Measurements from ENCODE around the gene NUP93.
"Not testable (repeated sequence)": the region's sequence is repeated elsewhere in the genome, so short reads cannot be mapped to it uniquely, and the experiment has no call there.

Gene NUP93

DNA sequence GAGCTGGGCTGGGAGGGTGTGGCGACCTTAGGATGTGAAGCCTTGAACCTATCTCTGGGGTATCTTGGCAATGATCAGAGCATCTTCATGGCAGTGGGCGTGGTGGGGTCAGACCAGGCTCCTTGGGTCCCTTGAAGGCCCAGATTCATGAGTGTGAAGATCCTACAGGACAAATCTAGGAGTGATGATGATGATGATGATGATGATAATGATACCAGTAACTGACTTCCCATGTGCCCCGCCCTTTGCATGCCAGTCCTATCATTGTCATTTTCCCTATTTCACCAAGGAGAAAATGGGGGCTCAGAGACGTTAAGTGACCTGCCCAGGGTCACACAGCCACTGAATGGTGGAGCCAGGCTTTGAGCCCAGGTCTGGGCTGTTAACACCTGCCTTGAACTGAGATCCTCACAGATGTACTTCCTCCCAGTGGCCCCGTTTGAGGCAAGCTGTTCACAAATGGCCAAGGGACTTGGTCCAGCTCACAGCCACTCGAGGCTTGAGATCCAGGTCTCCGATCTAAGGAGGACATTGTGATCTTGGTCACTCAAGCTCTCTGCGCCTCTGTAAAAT is 148.4 kb downstream of the NUP93 start:
- DNase-seq: no peak

DNA sequence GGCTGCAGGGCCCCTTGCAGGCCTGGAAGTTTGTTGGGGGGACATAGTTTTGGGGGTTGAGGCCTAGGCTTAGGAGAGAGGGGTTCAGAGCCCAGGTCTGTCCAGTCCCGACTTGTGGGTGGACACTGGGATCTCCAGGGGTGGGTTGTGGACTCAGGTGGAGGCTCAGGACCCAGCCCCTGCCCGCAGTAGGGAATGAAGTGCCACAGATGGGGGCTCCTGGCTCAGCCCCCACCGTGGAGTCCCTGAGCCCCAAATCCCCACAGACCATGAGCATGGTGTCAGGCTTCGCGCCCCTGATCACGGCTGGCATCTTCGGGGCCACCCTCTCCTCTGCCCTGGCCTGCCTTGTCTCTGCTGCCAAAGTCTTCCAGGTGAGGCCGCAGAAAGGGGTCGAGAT is 149.3 kb downstream of the NUP93 start:
- DNase-seq: no peak

DNA sequence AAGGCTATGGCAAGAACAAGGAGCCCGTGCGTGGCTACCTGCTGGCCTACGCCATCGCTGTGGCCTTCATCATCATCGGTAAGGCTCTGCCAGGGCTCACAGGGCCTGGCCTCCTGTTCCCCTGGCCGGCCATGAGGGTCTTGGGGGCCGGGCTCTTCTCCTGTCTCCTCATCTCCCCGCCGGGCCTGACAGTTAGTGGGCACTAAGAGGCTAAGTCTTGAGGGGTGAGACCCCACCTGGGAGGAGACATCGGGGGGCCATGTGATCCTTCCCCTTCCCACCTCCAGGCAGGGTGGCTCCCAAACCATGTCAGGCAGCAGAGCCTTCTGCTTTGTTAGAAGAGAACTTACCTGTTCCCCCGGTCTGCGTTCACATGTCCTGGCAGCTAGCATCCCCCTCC is 150.2 kb downstream of the NUP93 start:
- DNase-seq: no peak

DNA sequence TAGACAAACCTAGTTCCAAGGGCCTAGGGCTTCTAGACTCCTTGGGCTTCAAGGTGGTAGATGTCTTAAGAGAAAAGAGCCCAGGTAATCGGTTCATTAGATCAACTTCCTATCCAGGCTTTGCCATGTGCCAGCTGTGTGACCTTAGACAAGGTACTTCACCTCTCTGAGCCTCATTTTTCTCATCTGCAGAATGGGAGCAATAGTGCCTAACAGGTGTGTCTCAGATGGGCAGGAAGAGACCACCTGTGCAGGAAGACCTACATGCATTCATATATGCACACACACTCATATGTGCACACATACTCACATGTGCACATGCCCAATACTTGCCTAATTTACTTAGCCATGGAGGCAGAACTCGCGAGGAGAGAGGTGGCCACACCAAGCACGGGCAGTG is 150.8 kb downstream of the NUP93 start:
- no peak for DNase-seq

DNA sequence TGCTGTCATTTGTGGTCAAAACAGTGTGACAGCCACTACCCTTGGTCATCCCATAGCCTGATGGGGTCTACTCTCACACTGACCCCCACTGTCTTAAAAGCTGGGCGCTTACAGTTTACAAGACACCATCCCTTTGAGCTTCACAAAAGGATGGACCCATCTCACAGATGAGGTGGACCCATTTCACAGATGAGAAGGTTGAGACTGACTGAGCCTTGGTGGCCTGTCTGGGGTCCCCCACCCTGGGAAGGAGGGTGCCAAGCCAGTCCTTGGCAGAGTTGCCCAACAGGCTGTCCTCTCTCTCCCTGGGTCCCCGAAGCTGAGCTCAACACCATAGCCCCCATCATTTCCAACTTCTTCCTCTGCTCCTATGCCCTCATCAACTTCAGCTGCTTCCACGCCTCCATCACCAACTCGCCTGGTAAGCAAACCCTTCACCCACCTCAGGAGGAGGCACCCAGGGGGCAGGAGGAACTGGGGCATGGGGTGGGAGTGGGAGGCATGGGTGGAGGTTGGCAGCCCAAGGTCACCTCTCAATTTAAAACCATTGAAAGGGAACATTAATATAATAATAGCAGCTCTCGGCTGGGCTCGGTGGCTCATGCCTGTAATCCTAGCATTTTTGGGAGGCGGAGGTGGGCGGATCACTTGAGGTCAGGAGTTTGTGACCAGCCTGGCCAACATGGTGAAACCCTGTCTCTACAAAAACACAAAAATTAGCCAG is 152.3 kb downstream of the NUP93 start:
- DNase-seq: no peak

DNA sequence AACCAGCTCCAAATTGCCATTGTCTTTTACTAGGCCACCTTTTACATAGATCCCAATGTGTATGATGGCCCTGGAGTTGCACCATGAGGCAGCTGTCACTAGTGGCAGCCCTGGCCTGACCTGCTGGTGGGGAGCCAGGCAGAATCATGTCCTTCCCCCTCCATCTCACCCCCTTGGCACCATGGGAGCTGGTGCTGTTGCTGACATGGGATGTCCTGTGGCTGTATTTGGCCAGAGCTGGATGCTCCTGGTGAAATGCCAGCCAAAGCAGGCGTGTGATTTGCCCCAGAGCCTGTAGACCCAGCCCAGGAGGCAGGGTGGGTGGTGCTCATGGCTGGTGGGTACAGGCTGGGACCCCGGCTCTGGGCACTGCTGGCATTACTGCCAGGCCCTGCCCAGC is 153.7 kb downstream of the NUP93 start:
- no peak for DNase-seq

DNA sequence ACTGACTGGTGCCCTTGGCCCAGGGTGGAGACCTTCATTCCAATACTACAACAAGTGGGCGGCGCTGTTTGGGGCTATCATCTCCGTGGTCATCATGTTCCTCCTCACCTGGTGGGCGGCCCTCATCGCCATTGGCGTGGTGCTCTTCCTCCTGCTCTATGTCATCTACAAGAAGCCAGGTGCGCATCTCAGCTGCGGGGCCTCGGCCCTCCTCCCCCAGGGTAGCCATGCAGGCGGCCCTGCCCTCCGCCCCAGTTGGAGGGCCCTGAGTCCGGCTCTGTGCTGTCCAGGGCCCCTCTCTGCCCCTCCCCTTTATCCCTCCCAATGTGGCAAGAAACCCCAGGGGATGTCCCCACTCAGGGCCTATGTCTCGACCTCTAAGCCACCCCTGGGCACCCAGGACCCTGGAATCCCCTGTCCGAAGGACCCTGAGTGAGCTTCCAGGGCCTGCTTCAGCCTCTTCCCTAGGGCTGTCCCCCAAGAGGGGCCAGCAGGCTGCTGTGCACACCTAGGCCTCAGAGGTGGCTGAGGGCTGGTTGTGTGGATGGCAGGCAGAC is 154.2 kb downstream of the NUP93 start:
- no peak for DNase-seq

DNA sequence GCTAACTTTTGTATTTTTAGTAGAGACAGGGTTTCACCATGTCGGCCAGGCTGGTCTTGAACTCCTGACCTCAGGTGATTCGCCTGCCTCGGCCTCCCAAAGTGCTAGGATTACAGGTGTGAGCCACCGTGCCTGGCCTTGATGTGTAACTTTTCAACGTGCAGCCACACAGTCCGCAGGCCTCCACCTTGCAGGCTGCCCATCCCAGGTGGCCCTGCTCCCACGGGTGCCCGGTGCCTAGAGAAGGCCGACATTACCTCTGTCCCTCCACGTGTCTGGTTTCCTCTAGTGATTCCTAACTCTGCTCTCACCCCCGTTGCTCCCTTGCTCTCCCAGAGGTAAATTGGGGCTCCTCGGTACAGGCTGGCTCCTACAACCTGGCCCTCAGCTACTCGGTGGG is 155.0 kb downstream of the NUP93 start:
- not testable (repeated sequence) for DNase-seq

DNA sequence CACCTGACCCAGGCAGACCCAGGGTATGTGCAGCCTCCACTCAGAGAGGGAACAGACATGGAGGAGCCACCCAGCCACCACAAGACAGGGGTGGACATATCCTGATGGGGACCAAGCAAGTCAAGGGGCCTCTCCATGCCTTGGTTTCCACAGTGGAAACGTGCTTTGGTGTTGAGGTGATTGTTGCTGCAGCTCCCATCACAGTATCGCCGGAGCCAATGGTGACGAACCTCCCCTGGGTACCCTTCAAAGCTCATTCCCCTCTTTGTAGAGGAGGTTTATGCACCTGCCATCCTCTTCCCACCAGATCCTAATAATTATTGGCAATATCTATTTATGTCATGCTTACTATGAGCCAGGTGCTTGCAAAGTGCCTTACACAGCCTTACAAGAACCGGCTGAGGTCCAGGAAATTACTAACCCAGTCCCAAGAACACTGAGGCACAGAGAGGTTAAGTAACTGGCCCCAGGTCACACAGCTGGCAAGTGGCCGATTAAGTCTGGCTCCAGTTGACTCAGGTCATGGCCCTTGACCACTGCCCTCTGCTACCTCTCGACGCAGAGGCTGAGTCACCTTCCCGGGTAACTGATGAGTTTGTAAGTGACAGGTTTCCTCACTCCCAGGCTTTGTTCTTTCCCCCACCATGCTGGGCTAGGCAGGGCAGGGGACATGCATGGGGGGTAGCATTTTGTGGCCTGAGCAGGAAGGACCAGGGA is 155.7 kb downstream of the NUP93 start:
- DNase-seq: no peak

DNA sequence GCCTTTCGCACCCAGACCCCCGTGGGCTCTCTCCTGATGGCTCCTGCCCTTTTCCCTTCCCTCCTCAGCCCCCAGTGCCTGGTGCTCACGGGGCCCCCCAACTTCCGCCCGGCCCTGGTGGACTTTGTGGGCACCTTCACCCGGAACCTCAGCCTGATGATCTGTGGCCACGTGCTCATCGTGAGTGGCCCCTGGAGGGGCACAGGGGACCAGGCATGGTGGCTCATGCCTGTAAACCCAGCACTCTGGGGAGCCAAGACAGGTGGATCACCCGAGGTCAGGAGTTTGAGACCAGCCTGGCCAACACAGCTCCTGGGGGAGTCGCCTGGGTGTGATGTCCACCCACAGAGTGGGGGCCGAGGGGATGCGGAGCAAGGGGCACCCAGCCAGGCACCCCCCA is 156.4 kb downstream of the NUP93 start:
- no peak for DNase-seq

DNA sequence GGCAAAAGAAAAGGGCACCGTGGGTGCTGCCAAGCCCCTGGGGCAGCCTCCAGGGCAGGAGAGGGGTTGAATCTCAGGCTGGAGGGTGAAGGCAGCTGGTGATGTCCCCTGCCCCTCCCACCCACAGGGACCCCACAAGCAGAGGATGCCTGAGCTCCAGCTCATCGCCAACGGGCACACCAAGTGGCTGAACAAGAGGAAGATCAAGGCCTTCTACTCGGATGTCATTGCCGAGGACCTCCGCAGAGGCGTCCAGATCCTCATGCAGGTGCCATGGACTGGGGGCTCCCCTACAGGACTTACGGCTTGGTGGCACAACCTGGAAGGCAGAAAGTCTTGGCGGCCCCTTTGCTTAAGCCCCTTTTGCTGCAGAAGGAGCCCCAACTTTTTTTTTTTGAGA is 156.9 kb downstream of the NUP93 start:
- no peak for DNase-seq

DNA sequence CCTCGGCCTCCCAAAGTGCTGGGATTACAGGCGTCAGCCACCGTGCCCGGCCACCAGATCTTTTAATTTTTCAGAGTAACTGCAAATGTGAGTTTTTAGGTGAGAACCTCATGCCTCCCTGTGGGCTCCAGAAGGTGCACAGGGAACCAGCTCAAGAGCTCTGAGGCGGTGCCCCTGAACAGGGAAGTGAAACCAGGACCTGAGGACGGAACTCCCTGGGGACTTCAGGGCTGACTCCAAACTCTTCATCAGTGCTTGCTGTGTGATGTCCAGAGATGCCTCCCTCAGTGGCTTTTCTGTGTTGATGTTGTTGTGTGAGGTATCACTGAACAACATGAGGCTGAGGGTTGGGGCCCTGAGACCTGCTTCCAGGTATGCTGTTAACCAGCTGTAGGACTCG is 158.9 kb downstream of the NUP93 start:
- DNase-seq: no peak

DNA sequence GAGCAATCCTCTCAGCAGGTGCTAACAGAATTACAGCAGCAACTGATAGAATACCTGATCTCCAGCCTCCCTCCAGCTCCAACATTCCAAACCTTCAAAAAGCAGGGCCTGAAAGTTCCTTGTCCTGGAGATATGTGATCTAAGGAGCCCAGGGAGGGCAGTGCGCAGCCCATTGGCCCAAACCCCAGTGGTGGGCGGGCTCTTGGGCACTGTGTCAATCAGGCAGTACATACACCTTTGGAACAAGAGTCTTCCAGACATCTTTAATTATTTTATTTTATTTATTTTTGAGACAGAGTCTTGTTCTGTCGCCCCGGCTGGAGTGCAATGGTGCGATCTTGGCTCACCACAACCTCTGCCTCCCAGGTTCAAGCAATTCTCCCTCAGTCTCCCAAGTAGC is 159.3 kb downstream of the NUP93 start:
- DNase-seq: no peak

DNA sequence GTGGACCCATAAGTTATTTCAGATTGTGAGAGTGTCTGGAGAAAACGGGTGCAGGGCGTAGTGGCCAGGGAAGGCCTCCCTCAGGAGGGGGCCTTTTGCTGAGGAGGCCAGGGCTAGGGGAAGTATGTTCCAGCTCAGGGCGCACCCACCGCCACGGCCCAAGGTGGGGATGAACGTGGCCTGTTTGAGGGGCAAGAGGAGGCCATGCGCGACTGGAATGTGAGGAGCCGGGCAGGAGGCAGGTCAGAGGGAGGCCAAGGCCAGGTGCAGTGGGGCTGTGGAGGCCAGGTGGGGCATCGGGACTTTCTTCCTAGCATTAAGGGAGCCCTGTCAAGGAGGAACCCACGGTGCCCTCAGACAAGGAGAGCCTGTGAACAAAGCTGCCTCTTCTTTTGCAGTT is 161.8 kb downstream of the NUP93 start:
- DNase-seq: no peak

DNA sequence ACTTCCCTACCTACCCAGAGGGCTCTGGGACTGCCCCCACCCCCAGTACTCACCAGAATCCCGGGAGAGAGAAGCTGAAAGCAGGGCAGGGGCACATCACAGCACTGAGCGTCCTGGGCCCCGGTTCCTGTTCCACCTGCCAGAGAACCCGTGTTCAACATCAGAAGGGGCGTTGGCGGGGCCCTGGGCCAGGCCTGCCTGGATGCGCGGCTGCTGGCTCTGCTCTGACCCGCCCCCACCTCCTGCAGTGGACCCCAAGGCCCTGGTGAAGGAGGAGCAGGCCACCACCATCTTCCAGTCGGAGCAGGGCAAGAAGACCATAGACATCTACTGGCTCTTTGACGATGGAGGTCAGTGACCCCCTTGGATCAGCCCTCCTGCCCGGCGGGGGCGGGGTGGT is 162.8 kb downstream of the NUP93 start:
- no peak for DNase-seq

DNA sequence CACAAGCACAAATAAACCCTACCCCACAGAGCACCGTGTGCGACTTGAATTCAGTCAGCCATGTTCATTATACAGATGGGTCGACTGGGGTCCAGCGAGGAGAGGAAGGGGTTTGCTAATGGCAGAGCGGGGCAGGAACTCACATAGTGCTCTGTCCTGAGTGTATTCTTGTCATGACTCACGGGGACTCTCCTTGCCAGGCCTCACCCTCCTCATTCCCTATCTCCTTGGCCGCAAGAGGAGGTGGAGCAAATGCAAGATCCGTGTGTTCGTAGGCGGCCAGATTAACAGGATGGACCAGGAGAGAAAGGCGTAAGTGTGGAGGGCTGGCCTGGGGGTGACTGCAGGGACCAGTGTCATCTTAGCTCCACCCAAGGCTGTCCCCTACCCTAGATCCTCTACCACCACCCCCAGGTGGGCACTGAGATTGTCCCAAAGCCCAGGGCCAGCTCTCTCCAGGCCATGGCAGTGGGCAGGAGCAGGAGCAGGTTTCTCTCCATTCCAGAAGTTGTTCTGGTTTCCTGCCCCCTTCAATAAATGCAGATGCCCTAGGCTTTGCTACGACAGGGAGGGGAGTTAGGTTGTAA is 164.5 kb downstream of the NUP93 start:
- DNase-seq: no peak

DNA sequence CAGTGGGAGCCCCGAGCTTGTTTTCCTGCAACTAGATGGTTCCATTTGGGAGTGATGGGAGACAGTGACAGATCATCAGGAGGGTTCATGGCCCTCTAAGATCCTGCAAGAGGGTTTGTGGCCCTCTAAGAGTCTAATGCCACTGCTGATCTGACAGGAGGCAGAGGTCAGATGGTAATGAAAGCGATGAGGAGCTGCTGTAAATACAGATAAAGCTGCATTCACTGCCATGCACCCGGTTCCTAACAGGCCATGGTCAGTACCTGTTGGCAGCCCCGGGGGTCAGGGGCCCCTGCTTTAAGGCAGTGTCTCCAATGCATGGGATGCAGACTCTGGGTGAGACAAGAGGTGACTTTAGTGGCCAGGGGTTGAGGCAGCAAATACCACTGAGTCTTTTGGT is 165.9 kb downstream of the NUP93 start:
- DNase-seq: no peak

DNA sequence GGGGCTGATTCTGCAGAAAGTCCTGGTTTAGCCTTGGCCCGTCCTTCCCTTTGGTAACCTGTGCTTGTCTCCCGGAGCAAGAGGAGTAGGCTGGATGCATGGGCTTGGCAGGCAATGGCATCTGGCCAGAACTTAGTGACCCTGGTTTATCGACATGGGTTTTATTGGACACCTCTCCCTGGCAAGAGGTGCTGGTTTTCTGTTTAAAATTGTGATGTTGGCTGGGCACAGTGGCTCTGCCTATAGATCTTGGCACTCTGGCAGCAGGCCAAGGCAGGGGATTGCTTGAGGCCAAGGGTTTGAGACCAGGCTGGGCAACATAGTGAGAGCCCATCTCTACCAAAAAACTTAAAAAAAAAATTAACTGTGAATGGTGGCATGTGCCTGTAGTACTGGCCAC is 166.3 kb downstream of the NUP93 start:
- DNase-seq: no peak

DNA sequence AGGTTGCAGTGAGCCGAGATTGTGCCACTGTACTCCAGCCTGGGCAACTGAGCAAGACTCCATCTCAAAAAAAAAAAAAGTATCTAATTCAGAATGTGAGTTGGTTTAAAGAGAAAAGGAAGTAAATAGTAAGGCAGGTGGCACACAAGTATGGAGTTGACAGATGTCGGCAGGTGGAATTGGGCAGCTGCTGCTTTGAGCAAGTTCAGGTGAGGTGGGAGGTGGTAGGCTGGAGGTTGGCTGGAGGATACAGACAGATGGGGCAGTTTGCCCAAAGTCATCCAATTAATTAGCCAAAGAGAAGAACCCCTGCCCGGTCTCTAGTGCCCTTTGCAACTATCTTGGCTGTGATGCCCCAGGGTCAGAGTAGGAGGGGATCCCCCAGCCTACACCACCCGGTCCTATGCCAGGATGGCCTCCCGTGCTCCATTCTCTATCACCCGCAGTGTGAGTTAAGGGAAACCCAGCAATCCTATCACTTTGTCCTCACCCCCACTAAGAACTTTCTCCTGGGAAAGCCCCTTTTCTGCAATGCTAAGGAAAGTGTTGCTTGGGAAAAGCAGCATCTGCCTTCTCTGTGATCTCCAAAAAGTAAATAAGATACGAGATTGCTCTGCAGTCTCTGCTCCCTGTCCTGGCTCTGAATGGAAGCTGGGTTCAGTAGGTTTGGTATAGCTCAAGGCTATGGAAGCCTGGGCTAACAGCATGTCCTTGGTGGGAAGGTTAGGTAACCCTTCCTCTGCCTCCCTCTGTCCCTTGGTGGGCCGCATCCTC is 167.3 kb downstream of the NUP93 start:
- DNase-seq: no peak

DNA sequence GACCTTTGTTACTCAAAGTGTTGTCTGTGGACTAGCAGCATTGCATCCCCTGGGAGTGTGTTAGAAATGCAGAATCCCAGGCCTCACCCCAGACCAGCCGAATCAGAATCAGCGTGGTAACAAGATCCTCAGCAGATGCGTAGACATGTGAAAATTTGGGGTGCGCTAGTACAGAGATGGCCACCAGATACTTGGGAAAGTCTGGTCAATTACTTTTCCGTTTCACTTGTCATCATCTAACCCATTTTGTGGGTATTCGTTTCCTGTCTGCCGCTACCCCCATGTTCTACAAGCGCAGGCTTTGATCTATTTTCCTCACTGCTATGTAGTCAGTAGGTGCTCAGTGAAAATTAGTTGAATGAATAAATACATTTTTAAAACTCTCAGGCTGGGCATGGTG is 168.9 kb downstream of the NUP93 start:
- DNase-seq: no peak
